AG10803 (cell line): ENCODE results near the gene SCYGR3.

Experiments
- DNase-seq: peaks from one replicate; pipeline ENCODE4 v3.0.0; 2010; ENCODE audit warnings: low read depth
- H3K4me3 ChIP-seq: 2 replicates; pipeline ENCODE4 v1.5.1; 2011; ENCODE audit warnings: mild to moderate bottlenecking, low read length, control low read depth
- CTCF ChIP-seq: conservative IDR thresholded peaks from 2 replicates; pipeline ENCODE4 v1.5.1; 2011; ENCODE audit warnings: mild to moderate bottlenecking, low read length, control low read depth, inconsistent platforms

The SCYGR3 gene

DNA sequence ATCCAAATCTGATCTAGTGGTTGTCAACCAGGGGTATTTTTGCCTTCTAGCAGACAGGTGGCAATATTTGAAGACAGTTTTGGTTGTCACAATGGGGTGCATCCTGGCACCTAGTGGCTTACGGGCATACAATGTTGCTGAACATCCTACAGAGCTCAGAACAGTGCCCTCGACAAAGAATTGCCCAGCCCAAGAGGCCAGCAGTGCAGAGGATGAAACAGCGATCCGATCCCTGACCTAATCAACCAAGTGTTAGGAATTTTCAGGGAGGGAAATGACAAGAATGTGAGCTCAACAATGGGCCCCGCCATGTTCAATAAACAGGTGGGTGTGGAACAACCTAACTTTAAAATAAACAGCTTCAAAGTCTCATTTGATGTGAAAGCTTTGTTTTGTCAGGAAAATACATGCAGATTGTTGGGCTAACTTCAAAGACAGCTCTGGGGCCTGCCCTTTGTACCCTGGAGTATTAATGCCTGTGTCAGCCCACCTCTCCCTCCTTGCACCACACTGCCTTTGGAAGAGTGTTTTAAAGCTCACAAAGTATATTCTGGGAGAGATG lies 29.4 kb upstream of the SCYGR3 start:
- no peak overlapping the region for H3K4me3 ChIP-seq
- no peak for DNase-seq
- TF ChIP-seq CTCF = no peak

DNA sequence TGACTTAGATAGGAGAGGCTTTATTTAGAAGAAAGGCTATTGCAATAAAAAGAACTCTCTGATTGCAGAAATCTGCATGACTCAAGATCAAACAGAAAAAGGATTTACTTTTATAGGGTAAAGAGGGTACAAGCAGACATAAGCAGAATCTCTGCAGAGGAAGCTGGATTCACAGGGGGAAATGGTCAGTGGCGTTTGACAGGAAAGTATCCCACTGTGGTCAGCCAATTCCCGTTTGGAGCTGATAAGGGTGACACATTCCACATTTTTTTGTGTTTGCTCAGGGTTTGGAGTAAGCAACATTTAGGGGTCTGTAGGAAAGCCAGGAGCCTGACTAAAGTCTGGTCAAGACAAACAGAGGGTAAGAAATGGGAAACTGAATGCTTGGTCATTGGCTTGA lies 28.0 kb upstream of the SCYGR3 start:
- H3K4me3 ChIP-seq = no peak overlapping the region
- TF ChIP-seq CTCF = no peak
- no peak for DNase-seq

GRCh38 chr2:227634201-227634600 lies 19.6 kb upstream of the SCYGR3 start:
- DNase-seq = no peak
- no peak for TF ChIP-seq CTCF
- H3K4me3 ChIP-seq = no peak overlapping the region

DNA sequence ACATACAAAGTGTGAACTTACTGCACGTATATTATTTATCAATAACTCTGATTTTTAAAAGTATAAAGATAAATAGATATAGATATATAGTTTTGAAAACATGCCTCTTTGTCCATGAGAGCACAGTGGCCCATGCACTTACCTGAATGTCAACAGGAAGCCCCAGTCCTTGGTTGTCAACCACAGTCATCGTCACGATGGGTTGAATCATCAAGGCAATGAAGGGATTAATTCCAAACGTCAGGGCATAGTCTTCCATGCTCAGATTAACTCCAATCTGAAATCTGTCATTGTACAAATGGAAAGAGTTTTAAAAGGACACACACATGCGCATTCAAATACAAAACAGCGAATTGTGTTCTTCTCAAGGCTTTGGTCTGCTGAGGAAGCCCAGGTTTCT lies 18.2 kb upstream of the SCYGR3 start:
- DNase-seq = no peak
- H3K4me3 ChIP-seq = no peak overlapping the region
- no peak for TF ChIP-seq CTCF

DNA sequence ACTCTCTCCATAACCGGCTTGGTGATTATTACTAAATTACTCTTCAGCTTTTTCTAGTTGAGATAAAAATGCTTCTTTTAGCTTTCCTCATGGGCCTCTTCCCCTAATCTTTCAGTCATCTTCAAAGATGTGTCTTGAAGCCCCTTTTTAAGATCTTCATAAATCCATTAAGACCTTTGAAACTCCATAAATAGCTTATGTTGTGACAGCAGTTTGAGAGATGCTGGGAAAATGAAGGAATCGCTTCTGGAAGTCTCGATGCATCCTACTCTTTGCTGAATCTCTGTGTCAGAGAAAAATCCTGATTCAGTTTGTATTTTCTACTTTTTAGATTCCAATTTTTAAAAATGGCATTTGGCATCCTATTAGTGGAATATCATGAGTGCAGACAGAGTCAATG lies 15.7 kb upstream of the SCYGR3 start:
- DNase-seq = no peak
- H3K4me3 ChIP-seq = no peak overlapping the region
- no peak for TF ChIP-seq CTCF

- TF ChIP-seq CTCF = no peak
- DNase-seq = no peak
Measured at GRCh38 chr2:227629435-227629834, 14.8 kb upstream of the SCYGR3 start.

GRCh38 chr2:227627769-227628168 lies 13.1 kb upstream of the SCYGR3 start:
- DNase-seq = no peak
- no peak for TF ChIP-seq CTCF
- no peak overlapping the region for H3K4me3 ChIP-seq

More at GRCh38 chr2:227629435-227629834, 14.8 kb upstream of the SCYGR3 start:
- H3K4me3 ChIP-seq = no peak overlapping the region
